Esophagus squamous epithelium (tissue), 5 donors: ENCODE data around the gene SLC16A7. TPM values are rescaled to one million over a fixed set of nuclear protein-coding genes. Genes with fewer than 3 reads are reported as not detected.
A peak's percentile ranks its signal among the peaks of the same experiment; 100 is the strongest.

Experiments
- DNase-seq: peaks from one replicate; lab custom pipeline; 2025; lab: John Stamatoyannopoulos, UW
- H3K27ac ChIP-seq, 4 donors: fragments of 200-600 bp; sonication (generic); one replicate each; pipeline ENCODE4 v1.5.1; 2016 to 2019; ENCODE audit warnings: mild to moderate bottlenecking in 1 of 4
- H3K27me3 ChIP-seq, 4 donors: fragments of 200-600 bp; sonication (generic); 1 replicate in 3 of 4; 2 replicates in 1 of 4; pipeline versions ENCODE4 v1.5.1 to v1.6.0; 2017 to 2021; ENCODE audit warnings: antibody characterized with exemption in 1 of 4
- H3K36me3 ChIP-seq, 3 donors: fragments of 200-600 bp; sonication (generic); one replicate each; pipeline ENCODE4 v1.5.1; 2016 to 2019
- H3K4me1 ChIP-seq, 3 donors: fragments of 200-600 bp; sonication (generic); one replicate each; pipeline ENCODE4 v1.5.1; 2017 to 2019
- H3K4me3 ChIP-seq, 4 donors: fragments of 200-600 bp; sonication (generic); 1 replicate in 3 of 4; 2 replicates in 1 of 4; pipeline ENCODE4 v1.5.1; 2016 to 2019; ENCODE audit warnings: mild to moderate bottlenecking in 2 of 4, moderate library complexity in 1 of 4
- H3K9me3 ChIP-seq, 3 donors: fragments of 200-600 bp; sonication (generic); one replicate each; pipeline ENCODE4 v1.5.1; 2016 to 2019
- CTCF ChIP-seq, 6 experiments: fragments of 450-650 bp in 4 of 6; fragments of 200-600 bp in 2 of 6; sonication (generic) in 2 of 6; IDR thresholded peaks; one replicate each; pipeline ENCODE4 v1.5.1; 2016 to 2019; ENCODE audit warnings: antibody characterized with exemption in 6 of 6, mild to moderate bottlenecking in 4 of 6, moderate library complexity in 4 of 6
- POLR2A ChIP-seq, 4 donors: fragments of 450-650 bp; IDR thresholded peaks; one replicate each; pipeline ENCODE4 v1.6.1; 2017; ENCODE audit warnings: antibody characterized with exemption in 4 of 4, mild to moderate bottlenecking in 4 of 4, moderate library complexity in 3 of 4
- WGBS, 2 donors: methylation state at CpG; one replicate each; pipeline ENCODE4 v1.1.5; 2018; 5-methylcytosine and 5-hydroxymethylcytosine counted together
- intact Hi-C: fragments of 100-400 bp; cut with DNase I; formaldehyde crosslinking; loops from one replicate; pipeline ENCODE4 v1.15.0; 2022
- total RNA-seq, 4 donors: library from RNA; depleted of rRNA; stranded (reverse); fragments of >200 nt; gene quantifications; one replicate each; pipeline ENCODE4 v1.1.0, GENCODE V29; 2016
- donor health status: DM: yes; HTN: yes; CAD: no.

The SLC16A7 gene
- 10 to 100 TPM; 55.3 to 82.1 (median 72.9) TPM for total RNA-seq

- peak; percentile 32 for DNase-seq
- TF ChIP-seq CTCF (IDR thresholded peaks at IDR 0.05) = no peak
- TF ChIP-seq POLR2A (IDR thresholded peaks at IDR 0.05) = peak in 2 of 4 donors; percentile 37 to 42
- intact Hi-C loops = no loop called here
- 1 to 4% methylated on average over 22 to 26 of the region's 61 CpGs for WGBS, 2 donors
- no peaks in the 10 kb centered on the region for H3K9me3 ChIP-seq
- H3K4me3 ChIP-seq = peak within 1 kb of the TSS; percentile 75 to 89 (median 79)
- H3K27me3 ChIP-seq = no peaks in the 10 kb centered on the region
- H3K36me3 ChIP-seq = no peaks in the 10 kb centered on the region
- peaks cover 9 to 47% (median 17%) of the 10 kb centered on the region in 3 donors for H3K4me1 ChIP-seq
- peak within 1 kb of the TSS; percentile 95 to 98 (median 98) for H3K27ac ChIP-seq
Measured at GRCh38 chr12:59595883-59596540, at the start of gene SLC16A7. SLC16A7 (plus strand) TSS chr12:59596029; CDS start chr12:59704802, 108,773 bp downstream.

GRCh38 chr12:59548930-59549329 is 46.9 kb upstream of the SLC16A7 start:
- intact Hi-C loops = no loop called here
- no peak for DNase-seq
- Histone ChIP-seq H3K27me3 (no peaks in the 10 kb centered on the region), H3K4me3 (no peak overlapping the region), H3K9me3 (no peaks in the 10 kb centered on the region), H3K27ac (no peak overlapping the region), H3K36me3 (no peaks in the 10 kb centered on the region), H3K4me1 (no peaks in the 10 kb centered on the region)
- TF ChIP-seq POLR2A (IDR thresholded peaks at IDR 0.05) = no peak
- TF ChIP-seq CTCF (IDR thresholded peaks at IDR 0.05) = no peak
- 56% methylated on average over 2 of the region's 3 CpGs; no CpG with 5 or more reads in 1 of the 2 donors for WGBS, 2 donors

- Histone ChIP-seq H3K27me3 (no peaks in the 10 kb centered on the region), H3K36me3 (no peaks in the 10 kb centered on the region), H3K27ac (no peak overlapping the region), H3K9me3 (no peaks in the 10 kb centered on the region), H3K4me1 (no peaks in the 10 kb centered on the region), H3K4me3 (no peak overlapping the region)
- no peak for TF ChIP-seq POLR2A (IDR thresholded peaks at IDR 0.05)
- TF ChIP-seq CTCF (IDR thresholded peaks at IDR 0.05) = no peak
- 68 to 73% methylated on average over 2 of the region's 2 CpGs for WGBS, 2 donors
- no peak for DNase-seq
- intact Hi-C loops = no loop called here
Measured at GRCh38 chr12:59559696-59560095, 36.1 kb upstream of the SLC16A7 start.

- intact Hi-C loops = no loop called here
- H3K27me3 ChIP-seq = no peaks in the 10 kb centered on the region
- no peaks in the 10 kb centered on the region for H3K36me3 ChIP-seq
- WGBS, 2 donors = 44 to 63% methylated on average over 5 of the region's 5 CpGs
- no peak for DNase-seq
- no peak overlapping the region for H3K4me3 ChIP-seq
- H3K9me3 ChIP-seq = no peaks in the 10 kb centered on the region
- peak overlapping the region in 2 of 4 donors; percentile 32 to 43 for H3K27ac ChIP-seq
- TF ChIP-seq POLR2A (IDR thresholded peaks at IDR 0.05) = no peak
- no peak for TF ChIP-seq CTCF (IDR thresholded peaks at IDR 0.05)
- H3K4me1 ChIP-seq = peaks cover 0 to 4% (median 0%) of the 10 kb centered on the region in 3 donors
Measured at GRCh38 chr12:59570145-59570544, 25.7 kb upstream of the SLC16A7 start.

- Histone ChIP-seq H3K9me3 (no peaks in the 10 kb centered on the region), H3K4me1 (peaks cover 0 to 4% (median 0%) of the 10 kb centered on the region in 3 donors), H3K27me3 (no peaks in the 10 kb centered on the region), H3K36me3 (no peaks in the 10 kb centered on the region), H3K27ac (no peak overlapping the region), H3K4me3 (no peak overlapping the region)
- TF ChIP-seq CTCF (IDR thresholded peaks at IDR 0.05) (no peak), POLR2A (IDR thresholded peaks at IDR 0.05) (no peak)
- intact Hi-C loops = no loop called here
- no peak for DNase-seq
Measured at GRCh38 chr12:59574406-59574805, 21.4 kb upstream of the SLC16A7 start.
